ENCODE results near the gene MIPEP.

- TF ChIP-seq POLR2A (IDR thresholded peaks at IDR 0.05; ENCODE audit: low read depth, low read length) = no peak
- no peak for TF ChIP-seq POLR2AphosphoS5 (IDR thresholded peaks at IDR 0.05; ENCODE audit: low read depth, low read length)
Measured at GRCh38 chr13:23765531-23765930, 123.7 kb downstream of the MIPEP start.

All from GM12892 (cell line).